Calu3 (cell line): Measurements from ENCODE around the gene KIRREL3. TPM values are rescaled to one million over a fixed set of nuclear protein-coding genes. Genes with fewer than 3 reads are reported as not detected.

Source experiments
- BruUV-seq: library from RNA; stranded (reverse); fragments of 400-500 nt; replicated peaks from 2 replicates; lab custom pipeline; 2021; lab: Mats Ljungman, UMichigan
- CTCF ChIA-PET: fragments of 300-600 bp; sonication (Branson Sonifier 250); formaldehyde crosslinking; loops from one replicate; lab custom pipeline; 2022; ENCODE audit warnings: antibody characterized with exemption; lab: Charles Lee
- DNase-seq: peaks from one replicate; pipeline ENCODE4 v3.0.0; 2022
- H3K27ac Mint-ChIP-seq: one replicate; pipeline ENCODE4 v1.8.0; 2022; ENCODE audit warnings: mixed read lengths; ENCODE audit not compliant: unreplicated experiment
- H3K27me3 Mint-ChIP-seq: one replicate; pipeline ENCODE4 v1.8.0; 2022; ENCODE audit warnings: mixed read lengths; ENCODE audit not compliant: unreplicated experiment
- H3K36me3 Mint-ChIP-seq: one replicate; pipeline ENCODE4 v1.8.0; 2022; ENCODE audit warnings: mild to moderate bottlenecking, moderate library complexity, mixed read lengths; ENCODE audit not compliant: insufficient read depth, unreplicated experiment
- H3K4me1 Mint-ChIP-seq: one replicate; pipeline ENCODE4 v1.8.0; 2022; ENCODE audit warnings: mild to moderate bottlenecking, low read depth, mixed read lengths; ENCODE audit not compliant: unreplicated experiment
- H3K4me3 Mint-ChIP-seq: one replicate; pipeline ENCODE4 v1.8.0; 2022; ENCODE audit warnings: mild to moderate bottlenecking, low read depth, moderate library complexity, mixed read lengths; ENCODE audit not compliant: unreplicated experiment
- H3K9me3 Mint-ChIP-seq: one replicate; pipeline ENCODE4 v1.8.0; 2022; ENCODE audit warnings: low read depth, mixed read lengths; ENCODE audit not compliant: unreplicated experiment
- CTCF ChIP-seq: fragments of 200-600 bp; IDR thresholded peaks from one replicate; pipeline ENCODE4 v1.8.0; 2022; ENCODE audit warnings: antibody characterized with exemption; ENCODE audit not compliant: unreplicated experiment
- intact Hi-C: fragments of 100-400 bp; cut with micrococcal nuclease; formaldehyde crosslinking; loops from one replicate; pipeline ENCODE4 v1.10.0; 2022; ENCODE audit not compliant: unreplicated experiment
- total RNA-seq: library from RNA; stranded (reverse); gene quantifications from 2 replicates; pipeline ENCODE4 v1.2.3, GENCODE V29; 2022

Gene KIRREL3
- total RNA-seq, 1 experiment from 2014 or later = 0.26 TPM

- Mint-ChIP-seq H3K36me3 (no peaks in the 10 kb centered on the region), H3K27ac (no peak overlapping the region), H3K4me3 (no peak overlapping the region), H3K27me3 (no peaks in the 10 kb centered on the region), H3K4me1 (no peaks in the 10 kb centered on the region), H3K9me3 (no peaks in the 10 kb centered on the region)
- intact Hi-C loops = loop anchor here (2.0 to 5.0 kb wide), 2 partner anchors 41 to 907 kb away; no protein-coding TSS in a partner anchor
- no TSS peak for BruUV-seq
- CTCF ChIA-PET = interaction anchor here (0.6 to 1.4 kb wide), 3 partner anchors 17 to 836 kb away, joined by 3 to 16 read pairs (median 3); no protein-coding TSS in a partner anchor
- no peak for DNase-seq
- no peak for TF ChIP-seq CTCF
Measured at GRCh38 chr11:126440276-126440675, 560.3 kb downstream of the KIRREL3 start.

DNA sequence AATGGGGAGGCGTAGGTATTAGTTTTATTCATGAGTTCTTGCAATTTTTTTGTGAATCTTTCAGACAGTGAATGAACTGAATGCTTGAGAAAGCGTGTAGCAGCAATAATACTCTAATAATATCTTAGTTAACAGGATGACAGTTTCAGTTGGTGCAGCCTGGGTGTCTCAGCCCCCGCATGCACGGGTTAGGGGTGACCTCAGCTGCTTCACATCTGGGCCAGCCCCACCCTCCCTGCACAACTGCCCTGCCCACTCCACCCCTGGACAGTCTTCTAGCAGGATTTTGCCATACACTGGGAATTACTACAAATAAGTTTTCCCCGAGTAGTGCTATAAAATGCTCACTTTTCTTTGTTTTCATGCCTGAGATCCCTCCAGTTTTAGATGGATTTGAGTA lies 561.9 kb downstream of the KIRREL3 start:
- no peaks in the 10 kb centered on the region for H3K9me3 Mint-ChIP-seq
- no peak for TF ChIP-seq CTCF
- no peak for DNase-seq
- no peak overlapping the region for H3K27ac Mint-ChIP-seq
- H3K4me1 Mint-ChIP-seq = no peaks in the 10 kb centered on the region
- no peak overlapping the region for H3K4me3 Mint-ChIP-seq
- no peaks in the 10 kb centered on the region for H3K27me3 Mint-ChIP-seq
- H3K36me3 Mint-ChIP-seq = no peaks in the 10 kb centered on the region
- intact Hi-C loops = no loop called here
- CTCF ChIA-PET = no interaction called here
- no TSS peak for BruUV-seq

GRCh38 chr11:126438272-126438671 lies 562.3 kb downstream of the KIRREL3 start:
- Mint-ChIP-seq H3K4me3 (no peak overlapping the region), H3K36me3 (no peaks in the 10 kb centered on the region)
- intact Hi-C loops = no loop called here

DNA sequence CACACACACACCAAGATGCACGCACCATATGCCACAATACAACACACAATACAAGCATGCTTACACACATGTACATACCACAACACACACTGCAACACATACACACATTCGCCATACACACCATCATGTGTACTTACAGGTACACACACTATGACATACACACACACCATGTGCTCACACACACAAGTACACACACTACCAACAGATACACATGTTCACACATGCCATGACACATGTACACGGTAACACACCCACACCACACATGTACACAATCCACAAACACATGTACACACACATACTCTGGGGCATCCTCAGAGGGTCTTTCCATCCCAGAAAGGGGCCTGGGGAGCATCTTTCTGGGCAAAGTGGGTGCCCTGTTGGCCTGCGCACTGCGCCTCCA lies 562.8 kb downstream of the KIRREL3 start:
- BruUV-seq = no TSS peak
- no peaks in the 10 kb centered on the region for H3K27me3 Mint-ChIP-seq

More at GRCh38 chr11:126438272-126438671, 562.3 kb downstream of the KIRREL3 start:
- H3K4me1 Mint-ChIP-seq = no peaks in the 10 kb centered on the region
- H3K9me3 Mint-ChIP-seq = no peaks in the 10 kb centered on the region
- no peak for DNase-seq
- no peak overlapping the region for H3K27ac Mint-ChIP-seq
- BruUV-seq = no TSS peak
- no peak for TF ChIP-seq CTCF
- CTCF ChIA-PET = no interaction called here
- no peaks in the 10 kb centered on the region for H3K27me3 Mint-ChIP-seq

More for the DNA sequence above, 562.8 kb downstream of the KIRREL3 start:
- intact Hi-C loops = no loop called here
- no peak for DNase-seq
- Mint-ChIP-seq H3K36me3 (no peaks in the 10 kb centered on the region), H3K4me3 (no peak overlapping the region), H3K4me1 (no peaks in the 10 kb centered on the region), H3K27ac (no peak overlapping the region), H3K9me3 (no peaks in the 10 kb centered on the region)
- TF ChIP-seq CTCF = no peak
- CTCF ChIA-PET = no interaction called here
